CD4-positive, alpha-beta memory T cell (primary cell): Measurements from ENCODE around the gene KCNIP1. TPM values are rescaled to one million over a fixed set of nuclear protein-coding genes. Genes with fewer than 3 reads are reported as not detected.

ENCODE experiments used
- CTCF ChIA-PET: fragments of 350-600 bp; sonication (Branson Sonifier 250); formaldehyde crosslinking; loops from one replicate; lab custom pipeline; 2021; ENCODE audit warnings: inconsistent platforms; ENCODE audit not compliant: partially characterized antibody; lab: Charles Lee
- POLR2A ChIA-PET: fragments of 350-600 bp; sonication (Branson Sonifier 250); formaldehyde crosslinking; loops from one replicate; lab custom pipeline; 2021; ENCODE audit not compliant: partially characterized antibody; lab: Charles Lee
- DNase-seq, 5 donors: peaks; one replicate each; pipeline versions ENCODE4 v3.0.0 to v3.0.0-alpha.2; 2020 to 2022; ENCODE audit warnings: mixed read lengths in 1 of 5
- H3K27ac ChIP-seq: one replicate; pipeline ENCODE4 v1.7.0; 2013; ENCODE audit warnings: low read depth, low read length
- H3K27me3 ChIP-seq: 2 replicates; pipeline ENCODE4 v1.7.0; 2013; ENCODE audit warnings: mild to moderate bottlenecking, low read length, moderate library complexity; ENCODE audit not compliant: insufficient read depth
- H3K36me3 ChIP-seq: 2 replicates; pipeline ENCODE4 v1.7.0; 2013; ENCODE audit warnings: mild to moderate bottlenecking, low read length, moderate library complexity; ENCODE audit not compliant: insufficient read depth
- H3K4me1 ChIP-seq: 2 replicates; pipeline ENCODE4 v1.7.0; 2013; ENCODE audit warnings: mild to moderate bottlenecking, low read length, moderate library complexity; ENCODE audit not compliant: insufficient read depth
- H3K4me3 ChIP-seq, 2 donors: one replicate each; pipeline ENCODE4 v1.7.0; 2013; ENCODE audit warnings: low read length in 2 of 2, mild to moderate bottlenecking in 1 of 2
- H3K9me3 ChIP-seq, 2 donors: one replicate each; pipeline ENCODE4 v1.7.0; 2013; ENCODE audit warnings: low read length in 2 of 2, control low read depth in 1 of 2; ENCODE audit not compliant: control insufficient read depth in 1 of 2
- H3K27ac Mint-ChIP-seq, 7 donors: one replicate each; pipeline ENCODE4 v1.8.0; 2020 to 2021; ENCODE audit warnings: mixed read lengths in 7 of 7, mild to moderate bottlenecking in 6 of 7, inconsistent platforms in 3 of 7, moderate library complexity in 3 of 7
- H3K27me3 Mint-ChIP-seq, 2 donors: one replicate each; pipeline ENCODE4 v1.8.0; 2020 to 2021; ENCODE audit warnings: mixed read lengths in 2 of 2
- H3K36me3 Mint-ChIP-seq, 2 donors: one replicate each; pipeline ENCODE4 v1.8.0; 2020 to 2021; ENCODE audit warnings: mixed read lengths in 2 of 2, inconsistent platforms in 1 of 2, mild to moderate bottlenecking in 1 of 2
- H3K4me1 Mint-ChIP-seq, 4 donors: one replicate each; pipeline ENCODE4 v1.8.0; 2020 to 2021; ENCODE audit warnings: mixed read lengths in 4 of 4, mild to moderate bottlenecking in 1 of 4
- H3K4me3 Mint-ChIP-seq, 8 donors: one replicate each; pipeline ENCODE4 v1.8.0; 2020 to 2021; ENCODE audit warnings: mixed read lengths in 8 of 8, mild to moderate bottlenecking in 7 of 8, moderate library complexity in 6 of 8, inconsistent platforms in 3 of 8
- H3K9me3 Mint-ChIP-seq, 8 donors: one replicate each; pipeline ENCODE4 v1.8.0; 2020 to 2021; ENCODE audit warnings: mixed read lengths in 8 of 8, mild to moderate bottlenecking in 5 of 8, inconsistent platforms in 3 of 8, moderate library complexity in 1 of 8
- intact Hi-C: fragments of 100-400 bp; cut with micrococcal nuclease; formaldehyde crosslinking; loops from one replicate; pipeline ENCODE4 v1.15.1; 2023
- polyA plus RNA-seq, 2 donors: library from polyadenylated mRNA; unstranded; fragments of 300-500 nt; fragmentation: Illumina TruSeq; gene quantifications; one replicate each; pipeline ENCODE4 v1.2.3, GENCODE V29; 2021
- total RNA-seq, 2 experiments: library from RNA; stranded (reverse); gene quantifications; one replicate each; pipeline ENCODE4 v1.2.3, GENCODE V29; 2021

Gene KCNIP1
- total and polyA plus RNA-seq, 4 experiments from 2014 or later: not detected

- no peak overlapping the region for H3K27ac Mint-ChIP-seq
- ChIA-PET CTCF (no interaction called here), POLR2A (no interaction called here)
- H3K36me3 Mint-ChIP-seq: no peaks in the 10 kb centered on the region
- Histone ChIP-seq H3K27me3 (no peaks in the 10 kb centered on the region), H3K9me3 (no peaks in the 10 kb centered on the region), H3K4me3 (no peak overlapping the region), H3K36me3 (no peaks in the 10 kb centered on the region), H3K4me1 (no peaks in the 10 kb centered on the region), H3K27ac (no peak overlapping the region)
- H3K27me3 Mint-ChIP-seq: peaks cover 7 to 13% of the 10 kb centered on the region in 2 donors
- H3K9me3 Mint-ChIP-seq: no peaks in the 10 kb centered on the region
- no peak overlapping the region for H3K4me3 Mint-ChIP-seq
- intact Hi-C loops: no loop called here
- no peak for DNase-seq
- no peaks in the 10 kb centered on the region for H3K4me1 Mint-ChIP-seq
These were observed 15.7 kb downstream of the KCNIP1 start for GRCh38 chr5:170519549-170519948.

- no peaks in the 10 kb centered on the region for H3K36me3 Mint-ChIP-seq
- H3K36me3 ChIP-seq: no peaks in the 10 kb centered on the region
- CTCF ChIA-PET: no interaction called here
- POLR2A ChIA-PET: no interaction called here
- no peak overlapping the region for H3K27ac ChIP-seq
- no peaks in the 10 kb centered on the region for H3K9me3 Mint-ChIP-seq
- no peak overlapping the region for H3K27ac Mint-ChIP-seq
- peaks cover 10 to 13% of the 10 kb centered on the region in 2 donors for H3K27me3 Mint-ChIP-seq
- H3K9me3 ChIP-seq: no peaks in the 10 kb centered on the region
- no peak overlapping the region for H3K4me3 Mint-ChIP-seq
- DNase-seq: no peak
- H3K4me1 Mint-ChIP-seq: no peaks in the 10 kb centered on the region
- intact Hi-C loops: no loop called here
- no peaks in the 10 kb centered on the region for H3K27me3 ChIP-seq
- no peaks in the 10 kb centered on the region for H3K4me1 ChIP-seq
- no peak overlapping the region for H3K4me3 ChIP-seq
These were observed 16.6 kb downstream of the KCNIP1 start for GRCh38 chr5:170520372-170520771.

DNA sequence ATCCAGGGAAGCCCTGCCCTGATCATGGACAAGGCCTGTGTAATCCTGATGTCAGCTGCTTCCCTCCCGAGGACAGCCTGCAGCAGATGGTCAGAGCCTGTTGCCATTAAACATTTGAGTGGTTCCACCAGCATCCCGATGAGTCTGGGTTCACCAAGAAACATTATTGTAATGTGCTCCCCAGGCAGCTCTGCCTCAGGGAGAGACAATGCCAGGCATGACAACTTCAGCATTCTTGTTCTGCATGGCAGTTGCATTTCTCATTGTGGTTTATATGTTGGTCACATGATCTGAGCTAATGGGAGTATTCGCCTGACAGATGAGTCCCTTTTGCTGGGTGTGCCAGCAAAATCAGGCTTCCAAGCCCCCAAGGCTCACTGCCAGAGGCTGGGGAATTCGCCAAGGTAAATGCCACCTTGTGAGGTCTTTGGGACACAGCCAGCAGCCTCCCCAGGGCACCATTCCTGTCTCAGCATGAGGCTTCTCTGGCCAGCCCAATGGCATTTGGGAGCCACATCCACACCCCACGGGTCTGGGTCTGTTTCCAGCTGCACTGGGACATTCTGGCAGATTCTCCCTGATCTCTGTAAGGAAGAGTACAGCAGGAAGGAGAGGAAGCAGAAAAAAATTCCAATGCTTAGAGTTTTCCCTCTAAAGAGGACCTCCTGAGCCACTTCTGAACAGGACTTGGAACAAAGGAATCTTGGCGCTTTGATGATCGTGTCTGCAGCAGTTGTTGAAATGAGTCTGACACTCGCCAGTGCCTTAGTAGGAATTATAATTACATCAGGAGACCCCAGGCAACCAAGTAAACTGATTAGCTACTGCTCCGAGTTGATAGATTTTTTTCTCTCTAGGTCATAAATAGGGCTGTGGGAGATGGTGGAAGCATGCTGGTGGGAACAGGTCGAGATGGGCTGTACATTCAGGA, 18.7 kb downstream of the KCNIP1 start:
- ChIA-PET CTCF (no interaction called here), POLR2A (no interaction called here)
- Histone ChIP-seq H3K27me3 (no peaks in the 10 kb centered on the region), H3K36me3 (no peaks in the 10 kb centered on the region), H3K9me3 (no peaks in the 10 kb centered on the region), H3K4me1 (no peaks in the 10 kb centered on the region), H3K27ac (no peak overlapping the region), H3K4me3 (no peak overlapping the region)
- no peaks in the 10 kb centered on the region for H3K36me3 Mint-ChIP-seq
- no peaks in the 10 kb centered on the region for H3K4me1 Mint-ChIP-seq
- no peak overlapping the region for H3K27ac Mint-ChIP-seq
- H3K9me3 Mint-ChIP-seq: no peaks in the 10 kb centered on the region
- no peak for DNase-seq
- no peak overlapping the region for H3K4me3 Mint-ChIP-seq
- peaks cover 10 to 13% of the 10 kb centered on the region in 2 donors for H3K27me3 Mint-ChIP-seq
- intact Hi-C loops: no loop called here

DNA sequence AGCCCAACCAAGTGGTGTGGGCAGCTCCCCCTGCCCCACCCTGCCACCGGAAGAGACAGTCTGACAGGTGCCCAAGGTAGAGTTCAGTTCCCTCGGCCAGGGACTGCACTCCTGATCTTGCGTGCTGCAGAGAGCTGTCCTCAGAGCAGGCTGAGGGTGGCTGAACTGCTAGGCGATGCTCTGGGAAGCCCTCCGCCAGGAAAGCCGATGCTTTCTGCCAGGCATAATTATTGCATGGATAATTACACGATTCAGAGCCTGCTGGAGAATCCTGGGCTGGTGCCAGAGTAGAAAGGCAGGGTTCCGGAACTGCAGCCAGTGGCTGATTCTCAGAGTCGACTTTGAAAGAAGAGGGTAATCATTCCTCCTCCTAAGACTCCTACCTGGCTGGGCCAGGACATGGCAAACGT, 19.3 kb downstream of the KCNIP1 start:
- H3K27ac ChIP-seq: no peak overlapping the region
- no peaks in the 10 kb centered on the region for H3K4me1 Mint-ChIP-seq
- no peaks in the 10 kb centered on the region for H3K9me3 Mint-ChIP-seq
- CTCF ChIA-PET: no interaction called here
- H3K4me3 Mint-ChIP-seq: no peak overlapping the region
- no peaks in the 10 kb centered on the region for H3K9me3 ChIP-seq
- H3K36me3 ChIP-seq: no peaks in the 10 kb centered on the region
- H3K36me3 Mint-ChIP-seq: no peaks in the 10 kb centered on the region
- POLR2A ChIA-PET: no interaction called here
- H3K4me1 ChIP-seq: no peaks in the 10 kb centered on the region
- H3K4me3 ChIP-seq: no peak overlapping the region
- H3K27me3 Mint-ChIP-seq: peaks cover 10 to 13% of the 10 kb centered on the region in 2 donors
- H3K27me3 ChIP-seq: no peaks in the 10 kb centered on the region
- intact Hi-C loops: no loop called here
- H3K27ac Mint-ChIP-seq: no peak overlapping the region
- no peak for DNase-seq

DNA sequence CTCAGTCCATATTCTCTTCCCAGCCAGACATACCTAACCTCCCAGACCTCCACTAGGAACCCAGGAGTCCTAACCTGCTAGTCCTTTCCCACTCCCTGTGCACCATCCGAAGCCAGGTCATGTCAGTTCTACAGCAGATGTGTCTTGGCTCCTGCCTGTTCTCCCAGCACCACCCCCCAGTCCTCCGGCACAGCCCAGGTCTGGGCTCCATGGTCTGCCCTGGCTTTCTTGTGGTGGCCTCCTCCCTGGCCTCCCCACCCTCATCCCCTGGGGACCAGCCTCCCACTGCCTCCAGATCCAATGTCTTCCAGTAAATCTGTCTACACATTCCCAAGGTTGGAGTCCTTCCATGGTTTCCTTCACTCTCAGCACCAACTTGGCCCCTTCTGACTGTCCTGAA, 20.0 kb downstream of the KCNIP1 start:
- no peak for DNase-seq
- H3K4me3 ChIP-seq: no peak overlapping the region
- H3K9me3 ChIP-seq: no peaks in the 10 kb centered on the region
- intact Hi-C loops: no loop called here
- H3K36me3 Mint-ChIP-seq: no peaks in the 10 kb centered on the region
- no peaks in the 10 kb centered on the region for H3K4me1 ChIP-seq
- H3K27ac Mint-ChIP-seq: no peak overlapping the region
- H3K4me1 Mint-ChIP-seq: no peaks in the 10 kb centered on the region
- H3K27ac ChIP-seq: no peak overlapping the region
- H3K36me3 ChIP-seq: no peaks in the 10 kb centered on the region
- H3K4me3 Mint-ChIP-seq: no peak overlapping the region
- H3K27me3 Mint-ChIP-seq: peaks cover 10 to 13% of the 10 kb centered on the region in 2 donors
- no peaks in the 10 kb centered on the region for H3K27me3 ChIP-seq
- CTCF ChIA-PET: no interaction called here
- POLR2A ChIA-PET: no interaction called here
- no peaks in the 10 kb centered on the region for H3K9me3 Mint-ChIP-seq

- Mint-ChIP-seq H3K27ac (no peak overlapping the region), H3K4me3 (no peak overlapping the region), H3K4me1 (no peaks in the 10 kb centered on the region), H3K9me3 (no peaks in the 10 kb centered on the region), H3K36me3 (no peaks in the 10 kb centered on the region), H3K27me3 (peaks cover 10 to 13% of the 10 kb centered on the region in 2 donors)
- ChIA-PET POLR2A (no interaction called here), CTCF (no interaction called here)
- no peak overlapping the region for H3K4me3 ChIP-seq
- H3K27ac ChIP-seq: no peak overlapping the region
- intact Hi-C loops: no loop called here
- no peaks in the 10 kb centered on the region for H3K36me3 ChIP-seq
- DNase-seq: no peak
- no peaks in the 10 kb centered on the region for H3K27me3 ChIP-seq
- no peaks in the 10 kb centered on the region for H3K9me3 ChIP-seq
- no peaks in the 10 kb centered on the region for H3K4me1 ChIP-seq
These were observed 20.8 kb downstream of the KCNIP1 start for GRCh38 chr5:170524576-170524975.

DNA sequence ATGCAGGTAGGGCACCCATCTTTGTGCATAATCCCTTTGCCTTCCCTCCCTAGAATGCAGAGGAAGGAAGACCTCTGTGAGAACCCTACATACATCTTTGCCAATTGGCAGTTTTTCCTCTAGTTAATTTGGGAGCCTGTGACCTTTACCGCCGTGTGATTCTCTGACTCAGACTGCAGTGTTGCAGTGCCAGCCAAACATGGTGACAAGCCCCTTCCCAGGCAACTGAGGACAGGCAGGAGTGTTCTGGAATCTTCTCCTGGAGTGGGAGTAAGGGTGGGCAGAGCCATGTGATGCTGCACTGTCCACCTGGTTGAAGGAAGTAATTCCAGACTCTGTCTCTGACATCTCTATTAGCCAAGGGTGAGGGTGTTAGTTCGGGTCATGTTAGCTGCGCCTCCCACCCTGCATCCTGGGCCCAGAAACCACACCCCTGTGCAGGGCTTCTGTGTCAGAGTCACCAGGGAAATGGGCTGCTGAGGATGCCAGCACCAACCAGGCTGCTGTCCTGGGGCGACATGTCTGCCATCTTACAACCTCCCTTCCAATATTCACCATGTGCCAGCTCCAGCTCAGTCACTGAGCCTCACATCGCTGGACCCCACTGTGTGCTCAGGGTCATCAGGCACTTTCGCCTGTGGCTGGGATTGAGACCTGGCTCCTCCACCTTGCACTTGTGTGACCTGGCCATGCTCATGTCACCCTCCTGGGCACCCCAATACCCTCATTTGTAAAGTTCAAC, 21.8 kb downstream of the KCNIP1 start:
- no peak overlapping the region for H3K4me3 ChIP-seq
- intact Hi-C loops: no loop called here

More for the DNA sequence above, 21.8 kb downstream of the KCNIP1 start:
- Mint-ChIP-seq H3K27ac (no peak overlapping the region), H3K4me3 (no peak overlapping the region), H3K9me3 (no peaks in the 10 kb centered on the region), H3K36me3 (no peaks in the 10 kb centered on the region), H3K27me3 (peaks cover 10 to 13% of the 10 kb centered on the region in 2 donors), H3K4me1 (no peaks in the 10 kb centered on the region)
- ChIA-PET POLR2A (no interaction called here), CTCF (no interaction called here)
- no peaks in the 10 kb centered on the region for H3K27me3 ChIP-seq
- H3K36me3 ChIP-seq: no peaks in the 10 kb centered on the region
- H3K4me1 ChIP-seq: no peaks in the 10 kb centered on the region
- H3K9me3 ChIP-seq: no peaks in the 10 kb centered on the region
- no peak overlapping the region for H3K27ac ChIP-seq
- DNase-seq: no peak
